GM19193 (cell line): ENCODE measurements around the gene NAB1.

ENCODE experiments used
- POLR2A ChIP-seq: IDR thresholded peaks from 4 replicates; pipeline ENCODE4 v1.6.1; 2011; ENCODE audit not compliant: insufficient read depth, insufficient read length; ENCODE audit errors: extremely low read depth

The NAB1 gene

GRCh38 chr2:190679391-190679790 lies 30.5 kb downstream of the NAB1 start:
- no peak for TF ChIP-seq POLR2A

GRCh38 chr2:190679813-190680591 lies 31.1 kb downstream of the NAB1 start:
- peak; percentile 77 for TF ChIP-seq POLR2A

GRCh38 chr2:190682168-190682567 lies 33.3 kb downstream of the NAB1 start:
- TF ChIP-seq POLR2A: no peak

- TF ChIP-seq POLR2A: no peak
Measured at GRCh38 chr2:190683802-190684201, 34.9 kb downstream of the NAB1 start.

- no peak for TF ChIP-seq POLR2A
Measured at GRCh38 chr2:190684931-190685330, 36.0 kb downstream of the NAB1 start.

GRCh38 chr2:190685333-190685732 lies 36.5 kb downstream of the NAB1 start:
- no peak for TF ChIP-seq POLR2A

- no peak for TF ChIP-seq POLR2A
Measured at GRCh38 chr2:190693533-190694232, 44.8 kb downstream of the NAB1 start.

GRCh38 chr2:190694479-190694878 lies 45.6 kb downstream of the NAB1 start:
- no peak for TF ChIP-seq POLR2A

- no peak for TF ChIP-seq POLR2A
Measured at GRCh38 chr2:190695739-190696138, 46.9 kb downstream of the NAB1 start.

- TF ChIP-seq POLR2A: no peak
Measured at GRCh38 chr2:190696792-190697398, 48.0 kb downstream of the NAB1 start.

GRCh38 chr2:190697421-190697820 lies 48.5 kb downstream of the NAB1 start:
- TF ChIP-seq POLR2A: no peak

GRCh38 chr2:190698895-190699294 lies 50.0 kb downstream of the NAB1 start:
- TF ChIP-seq POLR2A: no peak

GRCh38 chr2:190701586-190701985 lies 52.7 kb downstream of the NAB1 start:
- TF ChIP-seq POLR2A: no peak

GRCh38 chr2:190705280-190705679 lies 56.4 kb downstream of the NAB1 start:
- TF ChIP-seq POLR2A: no peak

- TF ChIP-seq POLR2A: no peak
Measured at GRCh38 chr2:190707726-190708125, 58.8 kb downstream of the NAB1 start.

- TF ChIP-seq POLR2A: no peak
Measured at GRCh38 chr2:190711069-190711468, 62.2 kb downstream of the NAB1 start.

GRCh38 chr2:190713471-190713870 lies 64.6 kb downstream of the NAB1 start:
- no peak for TF ChIP-seq POLR2A

GRCh38 chr2:190714958-190715357 lies 66.1 kb downstream of the NAB1 start:
- TF ChIP-seq POLR2A: no peak
